HG03045 (cell line): ENCODE measurements around the gene ARAP1.

Source experiments
- ATAC-seq: cut with Tn5 transposase; IDR thresholded peaks from one replicate; pipeline ENCODE4 v1.9.1; 2021; ENCODE audit warnings: mild to moderate bottlenecking, moderate library complexity; ENCODE audit not compliant: unreplicated experiment

ARAP1 gene

DNA sequence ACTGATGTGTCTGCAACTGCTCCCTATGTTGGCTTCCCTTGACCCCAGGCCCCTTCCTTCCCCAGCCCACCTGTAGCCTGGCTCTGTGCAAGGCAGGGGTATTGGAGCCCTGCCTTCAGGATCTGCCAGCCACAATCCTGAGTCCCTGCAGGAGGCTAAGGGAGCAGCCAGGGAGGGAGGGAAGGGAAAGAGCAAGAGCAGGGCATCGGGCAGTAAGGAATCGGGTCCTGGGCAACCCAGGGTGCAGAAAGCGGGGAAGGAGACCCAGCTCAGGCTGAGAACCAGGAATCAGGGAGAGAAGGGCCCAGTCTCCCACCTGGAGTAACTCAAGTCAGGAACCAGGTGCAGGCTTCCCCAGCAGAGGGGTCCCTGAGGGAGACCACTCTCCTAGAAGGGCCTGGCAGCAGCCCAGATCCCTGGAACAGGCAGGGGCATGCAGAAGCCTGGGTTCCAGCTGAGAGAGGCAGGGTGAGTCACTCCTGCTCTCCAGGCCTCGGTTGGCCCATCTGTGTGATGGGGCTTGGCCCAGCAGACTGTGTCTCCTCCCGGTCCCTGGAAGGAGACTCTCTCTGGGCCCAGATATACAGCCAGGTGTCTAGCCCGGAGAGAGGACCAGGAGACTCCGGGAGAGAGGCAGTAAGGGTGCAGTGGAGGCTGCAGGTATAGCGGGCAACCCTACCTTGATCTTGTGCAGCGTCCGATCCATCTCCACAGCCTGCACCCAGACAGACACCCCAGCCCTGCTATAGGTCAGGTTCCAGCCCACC is 28.3 kb upstream of the ARAP1 start:
- ATAC-seq, result no peak

DNA sequence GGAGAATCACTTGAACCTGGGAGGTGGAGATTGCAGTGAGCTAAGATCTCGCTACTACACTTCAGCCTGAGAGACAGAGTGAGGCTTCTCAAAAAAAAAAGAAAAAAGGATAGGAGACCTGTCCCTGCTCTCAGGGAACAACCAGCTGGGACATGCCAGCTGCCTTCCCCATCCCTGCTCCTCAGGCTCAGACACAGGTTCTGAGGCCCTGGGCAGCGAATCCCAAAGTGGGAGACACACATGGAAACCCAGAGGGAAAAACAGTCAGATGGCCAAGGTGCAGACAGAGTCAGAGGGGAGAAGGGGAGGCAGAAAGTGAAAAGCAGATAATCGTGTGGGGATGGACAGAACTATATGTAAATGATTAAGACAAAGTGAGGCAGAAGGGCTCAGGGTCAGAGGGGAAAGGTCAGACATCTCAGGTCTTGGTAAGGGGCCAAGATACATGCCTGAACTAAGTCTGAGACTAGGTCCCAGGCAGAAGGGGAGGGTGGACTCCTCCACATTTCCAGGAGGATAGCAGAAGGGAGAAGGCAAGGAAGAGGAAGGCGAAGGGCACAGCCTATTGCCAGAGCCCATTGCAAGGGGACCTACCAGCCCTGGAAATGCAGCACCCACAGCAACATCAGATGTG is 27.4 kb upstream of the ARAP1 start:
- ATAC-seq, result no peak

GRCh38 chr11:72778535-72779494 is 26.6 kb upstream of the ARAP1 start:
- no peak for ATAC-seq

DNA sequence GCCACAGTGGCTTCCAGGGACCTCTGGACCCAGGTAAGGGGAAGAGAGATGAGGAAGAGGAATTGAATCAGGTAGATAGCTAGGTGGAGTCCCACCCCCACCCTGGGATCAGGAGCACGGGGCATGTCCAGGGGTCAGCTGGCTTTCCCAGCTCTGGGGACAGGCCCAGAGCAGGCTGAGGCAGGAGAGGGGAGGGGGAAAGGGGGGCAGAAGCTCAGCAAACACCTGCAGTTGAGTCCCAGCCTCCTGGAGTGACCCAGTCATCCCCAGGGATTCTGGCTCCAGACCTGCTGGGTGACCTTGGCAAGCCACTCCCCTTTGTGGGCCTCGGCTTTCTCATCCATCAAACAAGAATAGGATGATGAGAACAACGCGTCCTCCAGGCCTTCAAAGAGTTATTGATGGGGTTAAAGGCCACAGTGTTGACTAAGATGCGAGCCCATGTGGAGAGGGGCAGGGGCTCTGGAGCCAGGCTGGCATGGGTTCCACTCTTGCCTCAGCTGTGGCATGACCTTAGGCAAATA is 25.6 kb upstream of the ARAP1 start:
- no peak for ATAC-seq

- no peak for ATAC-seq
Observed at GRCh38 chr11:72776844-72777754, 24.9 kb upstream of the ARAP1 start.

DNA sequence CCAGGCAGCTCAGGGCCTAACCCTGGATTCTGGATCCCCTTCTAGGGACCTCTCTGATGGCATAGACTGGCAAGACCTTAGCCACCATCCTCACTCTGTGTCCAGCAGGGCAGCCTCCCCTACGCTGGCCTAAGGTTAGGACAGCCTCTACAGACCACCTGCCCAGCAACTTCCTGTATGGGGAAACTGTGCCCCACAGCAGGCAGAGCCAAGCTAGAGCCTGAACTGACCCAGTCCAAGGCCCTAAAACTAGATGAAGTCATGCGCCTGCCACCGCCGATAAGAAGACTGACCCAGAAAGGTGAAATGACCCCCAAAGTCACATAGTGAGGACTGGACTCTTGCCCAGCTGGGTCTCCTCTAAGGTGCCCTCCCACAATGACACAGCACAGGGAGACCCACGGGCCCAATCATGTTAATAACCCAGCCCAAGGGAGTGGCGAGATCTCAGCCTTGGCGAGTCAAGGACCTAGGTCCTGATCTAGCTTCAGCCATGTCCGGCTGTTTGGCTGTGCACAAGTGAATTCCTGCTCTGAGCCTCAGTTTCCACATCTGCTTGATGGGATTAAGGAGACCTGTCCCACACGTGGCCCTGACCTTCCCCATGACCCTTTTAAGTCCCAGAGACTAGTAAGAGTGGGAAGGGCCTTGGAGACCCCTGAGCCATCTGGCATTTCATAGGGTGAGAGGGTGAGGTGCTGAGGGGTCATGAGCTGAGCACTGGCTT is 24.1 kb upstream of the ARAP1 start:
- ATAC-seq, result no peak

GRCh38 chr11:72775288-72776110 is 23.3 kb upstream of the ARAP1 start:
- no peak for ATAC-seq

DNA sequence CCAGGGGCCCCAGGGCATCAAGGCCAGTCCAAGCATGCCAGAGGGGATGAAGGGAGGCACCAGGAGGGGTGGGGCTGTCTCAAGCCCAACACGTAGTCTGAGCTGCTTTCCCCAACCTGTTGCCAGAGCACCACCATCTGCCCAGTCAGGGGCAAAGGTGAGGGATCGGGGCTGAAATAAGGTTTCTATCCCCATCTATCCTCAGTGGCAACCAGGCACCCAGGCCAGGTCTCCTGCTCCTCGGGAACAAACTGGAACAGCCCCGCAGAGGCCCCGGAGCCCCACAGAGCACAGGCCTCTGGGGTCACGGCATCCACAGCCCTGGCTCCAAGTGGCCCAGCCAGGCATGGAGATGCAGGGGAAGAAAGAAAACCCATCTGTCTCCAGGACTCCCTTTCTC is 22.3 kb upstream of the ARAP1 start:
- ATAC-seq, result no peak

DNA sequence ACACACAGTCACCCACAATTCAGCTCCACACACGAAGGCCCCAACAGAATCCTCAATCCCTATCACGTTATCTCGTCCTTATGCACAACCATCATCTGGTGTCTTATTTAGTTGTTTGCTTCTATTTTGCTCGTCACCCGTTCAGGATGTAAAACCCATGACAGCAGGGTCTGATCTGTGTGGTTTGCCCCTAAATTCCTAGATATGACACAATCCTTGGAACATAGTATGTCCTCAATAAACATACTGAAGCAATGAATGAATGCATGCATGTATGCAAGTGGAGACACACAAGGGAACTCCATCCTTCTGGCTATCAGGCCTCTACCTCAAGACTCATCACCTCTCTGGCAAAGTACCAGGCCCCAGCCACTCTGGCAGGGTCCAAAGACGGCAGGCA is 21.5 kb upstream of the ARAP1 start:
- no peak for ATAC-seq

DNA sequence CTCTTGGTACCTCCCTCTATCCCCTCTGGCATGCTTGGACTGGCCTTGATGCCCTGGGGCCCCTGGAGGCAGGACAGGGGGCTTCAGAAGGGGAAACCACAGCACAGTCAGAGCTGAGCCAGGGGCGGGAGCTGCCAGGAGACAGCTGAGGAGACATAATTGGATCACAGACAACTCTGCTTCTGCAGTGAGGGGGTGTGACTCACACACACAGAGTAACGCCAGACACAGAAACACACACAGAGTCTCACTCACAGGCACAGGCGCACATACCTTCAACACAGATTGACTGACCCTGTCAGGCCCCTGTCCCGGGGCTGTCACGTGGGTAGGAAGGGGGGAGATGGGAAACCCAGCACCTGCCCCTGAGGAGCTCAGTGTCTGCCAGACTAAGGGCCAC is 21.1 kb upstream of the ARAP1 start:
- ATAC-seq, result no peak

- ATAC-seq, result no peak
Observed at GRCh38 chr11:72772059-72772458, 19.9 kb upstream of the ARAP1 start.

- ATAC-seq, result no peak
Observed at GRCh38 chr11:72771507-72771906, 19.3 kb upstream of the ARAP1 start.

DNA sequence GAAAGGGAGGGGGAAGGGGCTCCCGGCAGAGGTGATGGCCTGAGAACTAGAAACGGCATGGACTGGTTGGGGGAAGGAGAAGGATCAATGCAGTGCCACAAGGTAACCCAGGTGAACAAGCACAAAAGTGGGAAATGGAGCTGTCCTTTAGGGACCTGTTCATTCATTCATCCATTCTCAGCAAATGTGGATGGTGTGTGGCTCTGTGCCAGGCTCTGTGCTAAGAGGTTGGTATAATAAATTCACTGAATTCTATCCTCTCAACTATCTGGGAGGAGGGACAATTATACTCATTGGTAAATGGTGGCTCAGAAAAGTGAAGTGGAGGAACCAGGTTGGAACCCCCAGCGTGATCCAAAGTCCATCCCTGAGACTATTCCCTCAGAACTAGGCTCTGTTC is 18.6 kb upstream of the ARAP1 start:
- ATAC-seq, result no peak

DNA sequence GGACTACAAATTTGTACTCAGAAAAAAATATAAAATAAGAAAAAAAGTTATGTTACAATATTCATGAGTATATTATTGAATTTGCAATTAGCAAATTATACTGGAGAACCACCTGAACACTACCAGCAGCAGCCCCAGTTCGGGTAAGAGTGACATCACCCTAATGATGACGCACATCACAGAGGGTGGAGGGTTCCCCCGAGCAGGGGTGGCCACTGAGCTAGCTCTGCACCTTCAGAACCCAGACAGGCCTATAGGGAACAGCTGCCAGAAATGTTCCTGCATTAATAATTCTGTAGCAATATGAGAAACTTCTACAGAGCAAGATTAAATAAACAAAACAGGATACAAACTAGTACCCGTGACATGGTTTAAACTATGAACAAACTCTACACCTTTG is 17.5 kb upstream of the ARAP1 start:
- ATAC-seq, result no peak

GRCh38 chr11:72768581-72768980 is 16.4 kb upstream of the ARAP1 start:
- ATAC-seq, result no peak

DNA sequence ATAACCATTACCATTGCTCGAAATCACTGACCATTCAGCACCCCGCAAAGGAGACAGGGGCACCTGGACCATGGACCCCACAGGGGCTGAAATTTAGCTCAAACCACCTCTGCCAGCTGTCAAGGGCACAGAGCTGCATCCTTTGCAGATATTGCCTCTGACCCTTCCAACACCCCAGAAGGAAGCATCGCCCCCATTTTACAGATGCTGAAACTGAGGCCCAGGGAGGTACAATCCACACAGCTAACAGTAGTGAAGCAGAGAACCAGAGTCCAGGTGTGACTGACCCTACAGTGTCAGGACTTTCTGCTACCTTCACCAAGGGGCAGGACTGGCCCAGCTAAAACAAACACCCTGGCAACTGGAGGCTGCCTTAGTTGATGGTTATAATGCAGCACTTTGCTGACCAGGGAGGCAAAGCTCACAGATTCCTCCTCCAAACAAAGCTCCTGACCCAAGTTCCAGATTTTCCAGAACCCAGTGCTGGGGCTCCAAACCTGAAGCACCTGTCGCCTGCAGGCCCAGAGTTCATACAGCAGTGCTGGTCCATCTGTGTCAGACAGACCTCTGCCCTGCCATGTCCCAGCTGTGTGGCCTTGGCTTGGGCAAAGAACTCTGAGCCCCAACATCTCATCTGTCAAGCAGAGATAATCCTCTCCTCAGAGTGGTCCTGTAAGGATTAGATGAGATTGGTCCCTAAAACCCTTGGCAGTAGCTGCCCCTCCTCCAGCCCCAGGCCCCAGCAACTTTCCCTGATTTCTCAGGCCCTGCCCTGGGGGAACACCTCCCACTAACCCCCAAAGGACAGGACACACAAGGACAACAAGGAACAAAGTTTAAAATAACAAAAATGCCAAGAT is 15.2 kb upstream of the ARAP1 start:
- ATAC-seq, result no peak

DNA sequence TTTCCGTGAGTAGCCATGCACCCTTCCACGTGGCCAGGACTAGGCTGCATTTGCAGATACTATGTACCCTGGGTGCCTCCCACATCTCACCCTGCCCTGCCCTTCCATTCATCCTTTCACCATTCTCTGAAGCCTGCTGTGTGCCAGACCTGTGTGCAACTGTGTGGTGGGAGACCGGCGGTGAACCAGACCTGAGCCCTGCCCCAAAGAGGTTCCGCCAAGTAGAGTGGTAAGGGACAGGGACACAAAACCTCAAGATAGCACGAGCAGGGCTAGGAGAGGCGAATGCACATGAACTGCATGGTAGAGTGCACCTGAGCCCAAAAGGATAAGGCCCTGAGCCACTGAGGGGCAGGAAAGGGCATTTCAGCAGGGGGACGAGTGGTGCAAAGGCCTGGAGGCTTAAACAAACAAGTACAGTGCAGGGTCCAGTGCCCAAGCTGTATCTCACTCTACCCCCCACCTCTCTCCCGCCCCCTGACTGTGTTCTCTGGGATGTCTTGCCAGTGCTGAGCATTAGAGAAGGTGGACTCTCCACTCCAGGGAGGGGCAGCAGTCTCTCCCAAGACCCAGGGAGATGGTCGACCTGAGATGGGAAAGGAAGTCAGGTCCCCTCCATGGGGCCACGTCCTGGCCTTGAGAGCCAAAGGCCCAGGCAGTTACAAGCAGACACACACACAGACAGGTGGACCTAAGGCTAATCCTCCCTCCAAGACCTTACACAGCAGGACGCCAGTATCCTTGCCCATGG is 14.1 kb upstream of the ARAP1 start:
- no peak for ATAC-seq
